ENCODE measurements around the gene PTPRG.

DNA sequence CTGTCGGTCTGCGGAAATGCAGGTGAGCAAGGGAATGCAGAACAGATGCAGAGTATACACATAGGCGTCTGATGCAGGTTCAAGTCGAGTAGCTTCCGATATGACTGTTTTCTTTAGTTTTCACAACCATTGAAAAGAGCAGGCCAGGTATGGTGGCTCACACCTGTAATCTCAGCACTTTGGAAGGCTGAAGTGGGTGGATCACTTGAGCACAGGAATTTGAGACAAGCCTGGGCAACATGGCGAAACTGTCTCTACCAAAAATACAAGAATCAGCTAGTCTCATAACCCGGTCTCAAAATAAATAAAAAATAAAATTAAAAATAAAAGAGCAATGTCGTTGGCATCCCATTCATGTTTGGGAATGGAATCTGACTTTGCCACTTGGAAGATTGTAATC is 101.5 kb downstream of the PTPRG start:
- TF ChIP-seq POLR2A (IDR thresholded peaks at IDR 0.05; ENCODE audit: low read length) = no peak
- TF ChIP-seq GATA1 (IDR thresholded peaks at IDR 0.05; ENCODE audit: low read depth, low read length) = no peak
